GM21526 (cell line): Measurements from ENCODE around the gene PPP1R13B.
"Not testable (repeated sequence)": the region's sequence is repeated elsewhere in the genome, so short reads cannot be mapped to it uniquely, and the experiment has no call there.

Experiments used
- ATAC-seq: cut with Tn5 transposase; IDR thresholded peaks from one replicate; pipeline ENCODE4 v1.9.1; 2021; ENCODE audit warnings: moderate library complexity; ENCODE audit not compliant: unreplicated experiment, low FRiP score

The PPP1R13B gene

DNA sequence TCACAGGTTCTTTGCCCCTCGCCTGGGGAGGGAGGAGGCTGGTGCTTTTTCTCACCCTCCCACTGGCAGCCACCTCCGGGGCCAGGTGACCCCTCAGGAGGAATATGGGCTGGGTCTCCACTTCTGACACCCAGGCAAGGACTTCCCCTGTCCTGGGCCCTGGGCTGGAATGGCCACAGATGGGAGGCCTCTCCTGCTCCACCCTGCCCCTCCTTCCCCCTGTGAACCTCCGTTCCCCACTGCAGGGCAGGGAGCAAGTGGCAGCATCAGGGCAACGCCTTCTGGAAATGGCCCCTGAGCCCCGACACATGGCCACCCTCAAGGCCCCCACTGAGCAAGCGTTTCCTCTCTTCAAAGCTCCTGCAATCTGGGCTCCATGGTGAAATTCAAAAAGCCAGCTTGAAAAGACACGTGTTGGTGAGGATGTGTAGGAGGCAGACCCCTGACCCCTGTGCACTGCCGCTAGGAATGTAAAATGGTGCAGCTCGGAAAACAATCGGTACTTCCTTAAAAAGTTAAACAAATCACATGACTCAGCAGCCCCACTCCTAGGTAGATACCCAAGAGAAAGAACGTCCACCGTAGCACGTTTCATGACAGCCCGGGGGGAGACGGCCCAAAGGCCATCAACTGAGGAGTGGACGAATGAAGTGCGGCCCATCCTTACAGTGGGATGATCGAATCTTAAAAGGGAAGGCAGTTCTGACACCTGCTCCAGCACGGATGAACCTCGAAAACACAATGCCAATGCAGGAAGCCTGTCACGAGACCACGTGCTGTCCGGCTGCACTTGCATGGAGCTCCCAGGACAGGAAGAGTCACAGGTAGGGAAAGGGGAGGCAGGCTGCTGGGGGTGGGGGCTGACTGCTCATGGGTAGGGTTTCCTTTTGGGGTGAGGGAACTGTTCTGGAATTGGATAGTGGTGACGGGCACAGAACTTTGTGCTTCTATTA, 143.7 kb downstream of the PPP1R13B start:
- ATAC-seq: no peak

DNA sequence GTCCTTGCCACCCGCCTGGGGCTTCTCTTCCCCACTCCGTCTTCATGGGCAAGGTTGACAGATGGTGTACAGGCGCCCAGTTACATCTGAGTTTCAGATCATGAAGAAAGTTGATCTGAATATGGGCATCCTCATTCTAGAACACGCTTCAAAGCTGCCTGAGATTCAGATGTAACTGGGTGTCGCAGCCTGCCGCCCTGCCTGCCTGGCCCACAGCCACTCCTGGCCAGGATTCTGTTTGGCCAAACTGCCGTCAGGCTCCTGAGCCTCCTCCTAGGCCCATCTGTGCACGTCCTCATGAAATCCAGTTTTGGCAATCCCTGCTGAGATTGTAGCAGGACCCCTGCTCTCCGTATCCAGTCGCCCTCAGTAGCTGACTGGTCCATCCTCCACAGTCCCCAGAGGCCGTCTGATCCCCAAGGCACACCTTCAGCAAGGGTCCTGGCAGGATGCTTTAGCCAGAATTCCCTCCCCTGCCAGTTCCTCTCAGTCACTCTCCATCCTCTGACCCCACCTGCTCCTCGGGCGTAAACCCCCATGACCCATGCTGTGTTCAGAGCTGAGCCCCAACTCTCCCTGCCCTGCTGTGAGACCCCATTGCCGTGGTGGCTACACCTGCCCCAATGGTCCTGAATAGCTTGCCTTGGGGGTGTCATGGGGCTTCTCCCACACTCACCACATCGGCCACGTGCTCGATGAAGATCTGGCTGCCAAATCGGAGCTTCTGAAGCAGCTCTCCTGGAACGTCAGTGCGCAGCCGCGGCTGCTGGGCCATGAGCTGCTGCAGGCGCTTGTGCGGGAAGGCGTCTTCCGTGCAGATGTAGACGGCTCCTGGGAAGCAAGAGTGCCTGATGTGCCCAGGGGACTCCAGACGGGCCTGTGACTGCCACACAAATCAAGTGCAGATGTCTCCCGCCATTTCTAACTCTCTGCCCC, 144.6 kb downstream of the PPP1R13B start:
- no peak for ATAC-seq

DNA sequence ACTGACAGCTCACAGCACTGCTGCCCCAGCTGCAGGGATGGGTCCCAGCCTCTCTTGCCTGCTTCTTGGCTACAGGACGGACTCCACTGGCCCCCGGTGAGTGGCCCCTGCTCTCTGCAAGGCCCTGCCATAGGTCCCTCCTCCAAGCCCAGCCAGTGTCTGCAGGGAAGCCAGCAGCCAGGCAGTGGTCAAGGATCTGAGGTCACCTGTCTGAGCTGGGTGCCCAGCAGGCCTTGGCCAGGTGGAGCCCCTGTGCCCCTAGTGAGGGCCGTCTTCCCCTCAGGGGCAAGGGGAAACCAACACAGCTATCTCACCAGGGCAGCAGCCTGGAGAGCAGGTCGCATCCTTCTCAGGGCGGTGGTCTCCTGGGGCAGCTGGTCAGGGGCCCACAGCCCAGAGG, 145.3 kb downstream of the PPP1R13B start:
- ATAC-seq: no peak

DNA sequence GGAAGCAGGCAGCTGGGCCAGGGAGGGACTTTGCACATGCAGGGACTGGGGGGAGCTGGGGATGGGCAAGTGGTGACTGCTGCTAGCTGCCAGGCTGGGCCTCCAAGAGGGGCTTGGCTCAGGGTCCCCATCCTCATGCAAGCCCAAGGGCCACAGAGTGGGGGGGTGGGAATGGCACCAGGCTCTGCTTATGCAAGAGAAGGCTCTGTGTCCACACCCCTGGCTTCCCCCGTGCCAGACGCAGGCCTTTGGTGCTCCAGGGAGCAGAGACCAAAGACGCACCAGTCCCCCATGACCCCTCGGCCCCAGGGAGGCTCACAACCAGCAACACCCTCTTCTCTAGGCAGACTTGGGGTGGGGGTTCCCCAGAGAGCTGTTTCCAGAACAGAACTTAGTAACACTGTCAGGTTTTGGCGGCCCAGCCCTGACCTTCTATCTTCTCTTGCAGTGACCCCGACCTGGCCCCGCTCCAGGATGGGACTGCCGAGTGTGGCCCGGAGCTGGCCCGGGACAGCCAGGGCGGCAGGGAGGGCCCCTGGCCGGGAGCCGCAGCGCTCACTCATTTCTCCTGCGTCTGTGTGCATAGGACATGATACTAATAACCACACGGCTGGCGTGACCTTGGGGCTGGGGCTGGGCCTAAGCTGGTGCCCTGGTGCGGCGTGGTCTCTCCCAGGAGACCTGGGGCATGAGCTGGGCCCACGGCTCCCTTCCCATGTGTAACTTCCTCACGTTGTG, 146.5 kb downstream of the PPP1R13B start:
- ATAC-seq: no peak

DNA sequence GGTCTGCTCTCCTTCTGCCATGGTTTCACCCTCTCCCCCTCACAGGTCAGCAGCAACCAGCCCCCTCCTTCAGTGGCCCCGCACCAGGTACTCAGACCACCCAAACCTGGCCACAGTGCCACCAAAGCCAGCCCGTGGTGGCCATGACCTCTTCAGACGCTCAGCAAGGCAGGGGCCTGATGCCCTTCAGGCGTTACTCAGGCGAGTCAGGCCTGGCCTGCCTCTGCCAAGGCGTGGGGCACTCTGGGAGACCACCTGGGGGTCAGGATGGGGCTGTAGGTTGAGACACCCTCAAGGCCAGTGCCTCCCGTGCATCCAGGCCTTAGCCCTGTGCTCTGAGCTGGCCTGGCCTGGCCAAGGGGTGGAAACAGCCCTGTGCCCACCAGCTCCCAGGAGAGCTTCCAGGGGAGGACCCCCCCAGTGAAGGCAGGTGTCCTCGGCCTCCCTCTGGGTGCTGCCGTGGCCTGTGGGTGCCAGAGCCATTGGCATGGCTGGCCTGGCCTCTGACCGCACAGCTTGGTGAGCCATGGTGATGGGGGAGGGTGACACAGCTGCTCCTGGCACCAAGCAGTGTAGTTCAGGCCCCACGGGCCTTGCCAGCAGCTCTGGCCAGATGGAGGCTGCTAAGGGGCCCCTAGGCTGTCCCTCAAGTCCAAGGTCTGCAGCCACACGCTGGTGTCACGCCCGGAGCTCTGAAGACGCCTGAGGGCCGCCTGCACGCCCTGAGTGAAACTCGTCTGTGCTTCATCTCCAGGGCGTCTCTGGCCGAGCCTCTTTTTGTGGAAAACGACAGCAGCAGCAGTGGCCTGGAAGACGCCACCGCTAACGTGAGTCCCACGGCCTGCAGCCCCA, 147.2 kb downstream of the PPP1R13B start:
- no peak for ATAC-seq

DNA sequence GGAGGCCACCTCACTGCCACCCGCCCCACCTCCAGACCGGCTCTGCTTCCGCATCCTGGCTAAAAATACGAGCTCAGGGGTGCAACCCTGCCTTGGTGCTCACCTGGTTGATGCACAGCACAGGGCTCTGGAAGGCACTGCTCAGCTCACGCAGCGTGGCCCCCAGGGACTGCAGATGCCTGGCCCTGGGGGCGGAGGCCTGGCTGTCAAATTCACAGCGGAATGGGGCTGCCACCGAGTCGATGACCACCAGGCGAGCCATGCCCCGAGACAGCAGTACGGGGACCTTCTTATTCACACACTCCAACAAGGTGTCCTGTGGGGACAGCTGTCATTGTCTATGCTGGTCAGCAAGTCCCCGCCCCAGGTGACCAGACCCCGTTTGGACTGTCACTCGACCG, 148.1 kb downstream of the PPP1R13B start:
- ATAC-seq: no peak

DNA sequence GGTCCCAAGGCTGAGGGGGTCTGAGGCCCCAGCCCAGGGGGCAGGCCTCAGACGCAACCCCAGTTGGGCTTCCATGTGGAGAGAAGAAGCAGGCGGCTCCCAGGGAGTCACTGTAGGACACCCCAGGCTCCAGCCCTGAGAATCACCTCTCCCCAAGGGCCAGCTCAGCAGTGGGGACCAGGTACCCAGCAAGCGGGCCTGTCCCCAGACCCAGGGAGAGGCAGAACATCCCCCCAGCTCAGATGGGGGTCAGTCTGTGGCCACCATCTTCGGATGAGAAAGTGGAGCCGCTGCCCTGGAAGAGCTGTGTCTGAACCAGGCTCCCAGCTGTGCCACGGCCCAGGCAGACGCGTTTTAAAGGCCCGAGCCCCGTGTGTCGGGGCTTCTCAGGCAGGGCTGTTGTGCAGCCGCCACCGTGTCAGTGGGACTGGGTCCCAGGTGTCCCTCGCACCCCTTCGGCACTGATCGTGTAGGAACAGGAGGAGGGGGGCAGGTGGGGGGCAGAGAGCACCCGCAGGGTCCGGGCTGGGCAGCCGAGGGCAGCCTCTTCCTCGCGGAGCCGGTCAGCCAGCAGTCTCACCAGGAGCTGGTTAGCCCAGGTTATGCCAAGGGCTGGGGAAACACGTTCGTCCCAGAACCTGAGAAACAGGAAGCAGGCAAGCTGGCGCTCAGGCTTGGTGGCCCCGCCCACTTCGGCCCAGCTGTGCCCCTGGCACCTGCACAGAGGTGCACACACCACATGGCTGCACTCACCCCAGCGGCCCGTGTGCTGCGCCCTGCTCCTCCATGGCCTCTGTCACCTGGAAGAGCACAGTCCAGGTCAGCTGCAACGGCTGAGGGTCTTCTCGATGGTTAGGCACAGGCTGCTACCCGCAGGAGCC, 148.8 kb downstream of the PPP1R13B start:
- ATAC-seq: no peak

DNA sequence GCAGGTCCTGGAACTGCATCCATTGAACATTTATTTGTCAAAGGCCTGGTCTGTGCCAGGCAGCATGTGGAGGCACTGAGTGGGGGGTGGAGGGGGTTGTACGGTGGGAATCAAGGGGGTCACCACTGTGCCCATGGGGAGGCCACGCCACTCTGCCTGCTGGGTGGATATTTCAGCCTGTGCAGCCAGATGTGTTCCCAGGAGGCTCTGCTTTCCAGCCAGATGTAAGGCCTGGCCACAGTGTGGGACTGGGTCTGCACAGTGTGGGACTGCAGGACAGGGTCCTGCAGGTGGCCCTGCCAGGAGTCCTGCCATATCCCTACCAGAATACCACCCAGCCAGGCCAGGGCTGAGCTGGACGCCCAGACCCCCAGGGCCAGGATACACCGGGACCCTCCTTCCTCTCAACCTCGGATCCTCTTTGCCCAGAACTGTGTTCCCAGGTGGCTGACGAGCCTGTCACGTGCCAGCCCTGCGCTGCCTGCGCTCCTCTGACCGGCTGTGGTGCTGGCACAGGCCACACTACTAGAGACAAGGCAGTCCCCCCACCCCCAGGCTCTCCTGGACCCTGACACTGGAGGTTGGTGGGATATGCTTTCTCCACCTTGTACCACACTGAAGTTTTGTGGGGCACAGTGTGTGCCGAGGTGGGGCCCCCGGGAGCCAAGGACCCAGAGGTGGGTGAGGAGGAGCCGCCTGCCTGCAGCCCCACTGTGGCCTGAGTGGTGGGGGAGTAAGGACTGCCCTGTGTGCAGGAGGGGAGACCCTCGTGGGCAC, 149.6 kb downstream of the PPP1R13B start:
- no peak for ATAC-seq

DNA sequence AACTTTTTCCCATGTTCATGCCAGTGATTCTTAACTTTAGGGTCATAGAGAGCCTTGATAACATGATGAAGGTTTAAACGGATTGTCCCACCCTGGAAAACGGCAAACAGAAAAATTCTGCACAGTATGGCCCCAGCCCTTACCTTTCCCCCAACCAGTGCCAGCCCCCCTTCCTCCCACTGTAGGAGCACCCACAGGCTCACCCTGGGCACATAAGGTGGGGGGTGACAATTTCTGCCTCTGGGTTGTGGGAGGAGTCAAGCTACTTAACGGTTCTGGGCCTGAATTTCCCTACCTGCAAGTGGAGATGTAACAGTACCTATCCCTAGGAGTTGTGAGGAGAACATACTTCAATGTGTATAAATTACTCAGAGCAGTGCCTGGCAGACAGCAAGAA, 150.2 kb downstream of the PPP1R13B start:
- ATAC-seq: no peak

DNA sequence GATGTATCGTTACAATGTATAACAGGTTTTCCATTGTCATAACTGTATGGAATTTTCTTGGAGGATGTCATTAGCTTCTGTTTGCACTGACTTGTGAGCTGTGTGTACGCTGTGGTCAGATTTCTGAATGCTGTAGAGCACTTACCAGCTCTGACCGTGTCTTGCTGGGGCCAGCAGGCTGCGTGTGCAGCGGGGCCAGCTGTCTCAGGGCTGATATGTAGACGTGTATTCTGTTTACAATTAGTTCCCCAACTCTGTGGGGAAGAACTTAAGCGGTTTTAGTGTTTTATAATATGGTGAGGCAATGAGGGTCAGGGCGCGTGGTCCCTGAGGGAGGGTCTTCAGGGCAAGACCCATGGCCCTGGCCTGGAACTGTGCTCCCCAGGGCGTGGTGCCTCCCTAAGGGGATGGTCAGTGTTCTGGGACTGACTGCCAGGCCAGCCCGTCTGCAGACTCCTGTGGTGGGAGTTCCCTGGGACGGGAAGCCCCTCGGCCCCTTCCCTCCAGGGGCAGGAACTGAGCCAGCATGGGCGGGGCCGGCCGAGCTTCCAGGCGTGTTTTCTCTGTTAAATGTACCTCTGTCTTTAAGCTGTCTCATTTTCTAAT, 150.8 kb downstream of the PPP1R13B start:
- ATAC-seq: no peak

DNA sequence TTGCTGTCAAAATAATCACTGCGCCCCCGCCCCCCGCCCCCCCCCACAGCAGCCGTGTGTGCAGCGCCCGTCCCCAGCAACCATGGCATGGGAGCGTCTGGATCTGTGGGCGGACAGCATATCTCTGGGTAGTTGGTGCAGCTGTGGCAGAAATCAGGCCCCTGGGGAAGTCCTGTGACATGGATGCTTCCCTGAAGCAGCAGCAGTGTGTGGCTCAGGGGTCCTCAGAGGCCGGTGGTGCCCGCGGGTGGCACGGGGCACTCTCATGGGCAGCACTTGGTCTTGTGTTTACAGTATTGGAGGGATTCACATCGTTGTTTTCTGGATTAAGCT, 151.3 kb downstream of the PPP1R13B start:
- ATAC-seq: no peak

DNA sequence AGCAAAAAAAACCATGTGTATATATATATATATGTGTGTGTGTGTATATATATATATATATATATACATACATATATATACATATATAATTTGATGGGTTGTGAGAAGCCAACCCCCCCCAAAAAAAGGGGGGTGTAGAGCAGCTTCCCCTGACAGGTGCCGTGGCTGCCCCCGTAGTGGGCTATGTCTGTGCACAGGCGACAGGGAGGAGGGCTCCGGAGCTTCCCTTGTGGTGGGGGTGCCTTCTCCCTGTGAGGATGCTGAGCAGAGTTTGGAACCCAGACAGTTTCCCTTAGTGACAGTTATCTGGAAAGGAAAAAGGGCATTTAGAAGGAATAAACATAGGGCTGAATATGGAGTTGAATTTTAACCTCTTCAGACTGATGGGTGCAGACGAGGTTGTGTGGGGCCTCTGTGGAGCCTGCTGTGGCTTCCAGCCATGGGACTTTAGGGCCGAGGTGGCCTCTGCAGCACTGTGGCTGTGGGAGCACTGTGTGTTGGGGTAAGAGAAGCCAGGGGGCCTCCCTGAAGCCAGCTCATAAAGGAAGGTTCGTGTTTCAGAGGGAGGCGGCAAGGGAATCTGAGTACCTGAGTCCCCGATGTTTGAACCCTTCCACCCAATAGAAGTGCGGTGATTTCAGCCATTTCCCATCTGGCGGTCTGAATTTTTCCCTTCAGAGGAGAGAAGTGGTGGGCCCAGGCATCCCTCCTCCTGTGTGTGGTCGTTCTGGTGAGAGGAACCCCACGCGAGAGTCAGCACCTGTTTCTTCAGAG, 151.9 kb downstream of the PPP1R13B start:
- ATAC-seq: no peak

DNA sequence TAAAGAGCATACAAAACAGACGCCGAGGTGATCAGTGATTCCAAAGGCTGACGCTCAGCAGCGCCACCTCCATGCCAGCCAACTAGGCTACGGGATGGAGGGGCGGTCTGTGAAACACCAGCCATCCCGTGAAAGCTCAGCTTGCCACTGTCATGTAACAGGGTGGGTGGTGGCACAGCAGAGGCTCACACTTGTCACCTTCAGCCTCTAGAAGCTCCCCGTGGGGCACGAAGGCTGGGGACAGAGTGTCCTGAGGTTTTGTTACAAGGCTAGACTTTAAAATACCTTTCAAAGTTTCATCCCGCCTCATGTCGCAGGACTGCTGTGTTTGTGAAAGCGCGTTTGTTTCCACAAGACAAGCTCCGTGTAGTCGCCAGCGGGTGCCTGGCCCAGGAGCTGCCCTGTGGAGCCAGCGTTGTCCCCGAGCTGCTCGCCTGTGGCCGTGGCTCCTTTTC, 152.8 kb downstream of the PPP1R13B start:
- no peak for ATAC-seq

DNA sequence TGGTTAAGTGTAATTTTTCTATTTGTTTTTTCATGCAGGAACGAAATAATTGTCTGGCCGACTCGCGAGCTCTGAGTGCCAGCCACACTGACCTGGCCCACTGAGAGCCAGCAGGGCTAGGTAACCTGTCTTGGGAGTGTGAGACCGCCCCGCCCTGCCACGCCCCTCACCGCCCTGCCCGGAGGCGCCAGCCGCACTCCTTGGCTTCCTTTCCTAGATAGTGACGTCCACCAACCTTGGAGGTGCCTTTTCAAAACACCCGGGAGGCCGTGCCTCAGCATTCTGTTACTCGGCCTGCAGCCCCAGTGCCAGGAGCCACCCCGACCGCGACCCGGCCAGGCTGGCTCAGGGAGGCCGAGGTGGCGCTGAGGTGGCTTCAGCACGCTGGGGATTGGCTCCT, 153.9 kb downstream of the PPP1R13B start:
- ATAC-seq: no peak

DNA sequence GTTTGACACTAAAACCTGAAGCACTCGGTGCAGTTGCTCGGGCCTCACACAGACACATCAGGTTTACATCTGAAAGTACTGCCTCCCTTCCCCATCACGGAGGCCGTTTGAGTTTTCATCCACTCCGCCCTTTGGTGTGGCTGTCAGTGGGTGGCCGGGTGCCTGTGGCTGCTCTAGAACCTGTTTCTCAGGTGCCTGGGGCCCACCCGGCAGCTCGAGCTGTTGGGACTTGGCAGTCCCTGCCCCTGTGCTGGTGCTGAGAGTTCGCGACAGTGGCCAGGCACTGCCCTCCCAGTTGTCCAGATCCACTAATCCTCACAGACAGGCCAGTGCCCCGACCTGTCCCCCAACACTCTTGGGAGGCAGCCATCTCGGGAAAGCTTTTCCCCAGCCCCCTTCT, 154.5 kb downstream of the PPP1R13B start:
- no peak for ATAC-seq

DNA sequence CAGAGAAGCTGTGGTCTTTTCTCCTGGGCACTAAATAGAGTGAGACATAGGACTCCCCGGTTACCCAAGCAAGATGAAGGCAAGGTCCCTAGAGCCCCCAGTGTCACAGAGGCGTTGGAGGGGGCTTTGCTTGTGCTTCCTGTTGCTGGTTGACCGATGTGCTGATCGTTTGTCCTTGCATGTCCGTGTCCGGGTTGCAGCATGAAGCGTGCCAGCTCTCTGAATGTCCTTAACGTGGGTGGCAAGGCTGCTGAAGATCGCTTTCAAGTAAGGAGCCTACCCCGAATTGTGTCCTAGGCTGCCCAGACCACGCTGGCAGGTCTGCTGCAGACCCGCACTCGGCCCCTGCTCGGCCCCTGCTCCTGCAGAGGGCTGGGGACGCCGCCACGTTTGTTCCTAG, 155.2 kb downstream of the PPP1R13B start:
- no peak for ATAC-seq

DNA sequence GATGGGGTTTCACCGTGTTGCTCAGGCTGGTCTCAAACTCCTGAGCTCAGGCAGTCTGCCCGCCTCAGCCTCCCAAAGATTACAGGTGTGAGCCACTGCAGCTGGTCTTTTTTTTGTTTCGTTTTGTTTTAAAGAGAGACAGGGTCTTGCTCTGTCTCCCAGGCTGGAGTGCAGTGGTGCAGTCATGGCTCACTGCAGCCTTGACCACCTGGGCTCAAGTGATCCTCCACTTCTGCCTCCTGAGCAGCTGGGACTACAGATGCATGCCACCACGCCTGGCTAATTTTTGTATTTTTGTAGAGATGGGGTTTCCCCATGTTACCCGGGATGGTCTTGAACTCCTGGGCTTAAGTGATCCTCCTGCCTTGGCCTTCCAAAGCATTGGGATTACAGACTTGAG, 155.7 kb downstream of the PPP1R13B start:
- not testable (repeated sequence) for ATAC-seq
